ENCODE measurements around the gene UBQLN4. TPM values are rescaled to one million over a fixed set of nuclear protein-coding genes. Genes with fewer than 3 reads are reported as not detected.

UBQLN4 gene
- total RNA-seq, 1 experiment from 2014 or later: 29.1 TPM

GRCh38 chr1:156078728-156079127 lies 25.1 kb upstream of the UBQLN4 start:
- H3K9me2 ChIP-seq (replicated peaks; ENCODE audit: insufficient read depth, low read length): no peaks in the 10 kb centered on the region
- H3K36me3 ChIP-seq (ENCODE audit: insufficient read depth, low read length): no peaks in the 10 kb centered on the region
- H2AFZ ChIP-seq (ENCODE audit: low read length): no peak overlapping the region
- H3K9me3 ChIP-seq (ENCODE audit: low read length): no peaks in the 10 kb centered on the region
- no peak overlapping the region for H3K9ac ChIP-seq (ENCODE audit: low read length)
- DNase-seq: no peak
- peaks cover 37% of the 10 kb centered on the region for H3K4me1 ChIP-seq (ENCODE audit: low read length)
- H3K4me3 ChIP-seq (ENCODE audit: low read length): no peak overlapping the region
- H3K79me2 ChIP-seq (ENCODE audit: low read length): no peaks in the 10 kb centered on the region
- no peaks in the 10 kb centered on the region for H3K27me3 ChIP-seq (ENCODE audit: low read length)
- no peak overlapping the region for H3K27ac ChIP-seq (ENCODE audit: low read length)
- no peak overlapping the region for H3K4me2 ChIP-seq (ENCODE audit: low read depth, low read length, poor library complexity, severe bottlenecking)
- H4K20me1 ChIP-seq (ENCODE audit: insufficient read depth, low read depth, low read length): no peaks in the 10 kb centered on the region

- no peak for DNase-seq
- no peaks in the 10 kb centered on the region for H3K27me3 ChIP-seq (ENCODE audit: low read length)
- no peak overlapping the region for H3K4me2 ChIP-seq (ENCODE audit: low read depth, low read length, poor library complexity, severe bottlenecking)
- H3K36me3 ChIP-seq (ENCODE audit: insufficient read depth, low read length): no peaks in the 10 kb centered on the region
- no peaks in the 10 kb centered on the region for H3K9me2 ChIP-seq (replicated peaks; ENCODE audit: insufficient read depth, low read length)
- H2AFZ ChIP-seq (ENCODE audit: low read length): no peak overlapping the region
- no peaks in the 10 kb centered on the region for H3K9me3 ChIP-seq (ENCODE audit: low read length)
- no peaks in the 10 kb centered on the region for H3K79me2 ChIP-seq (ENCODE audit: low read length)
- no peaks in the 10 kb centered on the region for H4K20me1 ChIP-seq (ENCODE audit: insufficient read depth, low read depth, low read length)
- H3K4me3 ChIP-seq (ENCODE audit: low read length): no peak overlapping the region
- H3K27ac ChIP-seq (ENCODE audit: low read length): no peak overlapping the region
- no peak overlapping the region for H3K9ac ChIP-seq (ENCODE audit: low read length)
- H3K4me1 ChIP-seq (ENCODE audit: low read length): peaks cover 28% of the 10 kb centered on the region
These were observed 23.8 kb upstream of the UBQLN4 start for GRCh38 chr1:156077430-156077760.

GRCh38 chr1:156076609-156077429 lies 23.2 kb upstream of the UBQLN4 start:
- no peak overlapping the region for H3K27ac ChIP-seq (ENCODE audit: low read length)

GRCh38 chr1:156075775-156076204 lies 22.2 kb upstream of the UBQLN4 start:
- H3K9me3 ChIP-seq (ENCODE audit: low read length): no peaks in the 10 kb centered on the region
- peak overlapping the region; percentile 93 for H3K4me2 ChIP-seq (ENCODE audit: low read depth, low read length, poor library complexity, severe bottlenecking)
- H2AFZ ChIP-seq (ENCODE audit: low read length): peak overlapping the region; percentile 74; the same call in 1 of the 2 replicates
- H3K36me3 ChIP-seq (ENCODE audit: insufficient read depth, low read length): no peaks in the 10 kb centered on the region
- peaks cover 18% of the 10 kb centered on the region for H3K4me1 ChIP-seq (ENCODE audit: low read length)
- no peaks in the 10 kb centered on the region for H3K27me3 ChIP-seq (ENCODE audit: low read length)
- peak overlapping the region; percentile 78 for H3K9ac ChIP-seq (ENCODE audit: low read length)
- H3K79me2 ChIP-seq (ENCODE audit: low read length): no peaks in the 10 kb centered on the region
- H3K9me2 ChIP-seq (replicated peaks; ENCODE audit: insufficient read depth, low read length): no peaks in the 10 kb centered on the region
- H3K27ac ChIP-seq (ENCODE audit: low read length): no peak overlapping the region
- no peak for DNase-seq
- H4K20me1 ChIP-seq (ENCODE audit: insufficient read depth, low read depth, low read length): no peaks in the 10 kb centered on the region
- H3K4me3 ChIP-seq (ENCODE audit: low read length): peak overlapping the region; percentile 79

More at GRCh38 chr1:156076609-156077429, 23.2 kb upstream of the UBQLN4 start:
- Histone ChIP-seq H2AFZ (ENCODE audit: low read length) (peak overlapping the region; percentile 74), H3K27me3 (ENCODE audit: low read length) (no peaks in the 10 kb centered on the region), H3K4me3 (ENCODE audit: low read length) (peak overlapping the region; percentile 79), H3K79me2 (ENCODE audit: low read length) (no peaks in the 10 kb centered on the region), H3K4me1 (ENCODE audit: low read length) (peaks cover 24% of the 10 kb centered on the region), H3K9ac (ENCODE audit: low read length) (peak overlapping the region; percentile 78), H3K9me2 (replicated peaks; ENCODE audit: insufficient read depth, low read length) (no peaks in the 10 kb centered on the region), H3K4me2 (ENCODE audit: low read depth, low read length, poor library complexity, severe bottlenecking) (peak overlapping the region; percentile 93), H4K20me1 (ENCODE audit: insufficient read depth, low read depth, low read length) (no peaks in the 10 kb centered on the region), H3K36me3 (ENCODE audit: insufficient read depth, low read length) (no peaks in the 10 kb centered on the region), H3K9me3 (ENCODE audit: low read length) (no peaks in the 10 kb centered on the region)
- peak; percentile 93 for DNase-seq

GRCh38 chr1:156075162-156075561 lies 21.6 kb upstream of the UBQLN4 start:
- H3K79me2 ChIP-seq (ENCODE audit: low read length): no peaks in the 10 kb centered on the region
- H3K36me3 ChIP-seq (ENCODE audit: insufficient read depth, low read length): no peaks in the 10 kb centered on the region
- no peaks in the 10 kb centered on the region for H4K20me1 ChIP-seq (ENCODE audit: insufficient read depth, low read depth, low read length)
- H3K4me1 ChIP-seq (ENCODE audit: low read length): peaks cover 17% of the 10 kb centered on the region
- no peaks in the 10 kb centered on the region for H3K27me3 ChIP-seq (ENCODE audit: low read length)
- H3K9me3 ChIP-seq (ENCODE audit: low read length): no peaks in the 10 kb centered on the region
- H3K9ac ChIP-seq (ENCODE audit: low read length): peak overlapping the region; percentile 78
- no peak overlapping the region for H2AFZ ChIP-seq (ENCODE audit: low read length)
- H3K27ac ChIP-seq (ENCODE audit: low read length): no peak overlapping the region
- H3K4me3 ChIP-seq (ENCODE audit: low read length): peak overlapping the region; percentile 79
- H3K9me2 ChIP-seq (replicated peaks; ENCODE audit: insufficient read depth, low read length): no peaks in the 10 kb centered on the region
- no peak for DNase-seq
- H3K4me2 ChIP-seq (ENCODE audit: low read depth, low read length, poor library complexity, severe bottlenecking): peak overlapping the region; percentile 93

GRCh38 chr1:156074661-156075060 lies 21.1 kb upstream of the UBQLN4 start:
- Histone ChIP-seq H3K9ac (ENCODE audit: low read length) (no peak overlapping the region), H4K20me1 (ENCODE audit: insufficient read depth, low read depth, low read length) (no peaks in the 10 kb centered on the region), H3K79me2 (ENCODE audit: low read length) (no peaks in the 10 kb centered on the region), H3K4me3 (ENCODE audit: low read length) (no peak overlapping the region), H3K27ac (ENCODE audit: low read length) (no peak overlapping the region), H3K4me2 (ENCODE audit: low read depth, low read length, poor library complexity, severe bottlenecking) (no peak overlapping the region), H3K9me2 (replicated peaks; ENCODE audit: insufficient read depth, low read length) (no peaks in the 10 kb centered on the region), H3K4me1 (ENCODE audit: low read length) (peaks cover 17% of the 10 kb centered on the region), H3K27me3 (ENCODE audit: low read length) (no peaks in the 10 kb centered on the region), H3K36me3 (ENCODE audit: insufficient read depth, low read length) (no peaks in the 10 kb centered on the region), H2AFZ (ENCODE audit: low read length) (no peak overlapping the region), H3K9me3 (ENCODE audit: low read length) (no peaks in the 10 kb centered on the region)
- no peak for DNase-seq

GRCh38 chr1:156073740-156074139 lies 20.1 kb upstream of the UBQLN4 start:
- no peak for DNase-seq
- Histone ChIP-seq H3K9me2 (replicated peaks; ENCODE audit: insufficient read depth, low read length) (no peaks in the 10 kb centered on the region), H3K9ac (ENCODE audit: low read length) (no peak overlapping the region), H3K79me2 (ENCODE audit: low read length) (no peaks in the 10 kb centered on the region), H4K20me1 (ENCODE audit: insufficient read depth, low read depth, low read length) (no peaks in the 10 kb centered on the region), H2AFZ (ENCODE audit: low read length) (no peak overlapping the region), H3K27me3 (ENCODE audit: low read length) (no peaks in the 10 kb centered on the region), H3K9me3 (ENCODE audit: low read length) (no peaks in the 10 kb centered on the region), H3K36me3 (ENCODE audit: insufficient read depth, low read length) (no peaks in the 10 kb centered on the region), H3K4me3 (ENCODE audit: low read length) (no peak overlapping the region), H3K4me1 (ENCODE audit: low read length) (peaks cover 17% of the 10 kb centered on the region), H3K4me2 (ENCODE audit: low read depth, low read length, poor library complexity, severe bottlenecking) (no peak overlapping the region), H3K27ac (ENCODE audit: low read length) (no peak overlapping the region)

- H3K27ac ChIP-seq (ENCODE audit: low read length): no peak overlapping the region
- H3K9me2 ChIP-seq (replicated peaks; ENCODE audit: insufficient read depth, low read length): no peaks in the 10 kb centered on the region
- no peak for DNase-seq
- H3K9me3 ChIP-seq (ENCODE audit: low read length): no peaks in the 10 kb centered on the region
- H3K4me3 ChIP-seq (ENCODE audit: low read length): no peak overlapping the region
- H2AFZ ChIP-seq (ENCODE audit: low read length): no peak overlapping the region
- no peaks in the 10 kb centered on the region for H4K20me1 ChIP-seq (ENCODE audit: insufficient read depth, low read depth, low read length)
- no peaks in the 10 kb centered on the region for H3K36me3 ChIP-seq (ENCODE audit: insufficient read depth, low read length)
- peaks cover 17% of the 10 kb centered on the region for H3K4me1 ChIP-seq (ENCODE audit: low read length)
- H3K9ac ChIP-seq (ENCODE audit: low read length): no peak overlapping the region
- no peak overlapping the region for H3K4me2 ChIP-seq (ENCODE audit: low read depth, low read length, poor library complexity, severe bottlenecking)
- H3K79me2 ChIP-seq (ENCODE audit: low read length): no peaks in the 10 kb centered on the region
- no peaks in the 10 kb centered on the region for H3K27me3 ChIP-seq (ENCODE audit: low read length)
These were observed 19.6 kb upstream of the UBQLN4 start for GRCh38 chr1:156073110-156073687.
